Measurements from ENCODE around the gene SMIM12.
A peak's percentile ranks its signal among the peaks of the same experiment; 100 is the strongest.
"Not testable (repeated sequence)": the region's sequence is repeated elsewhere in the genome, so short reads cannot be mapped to it uniquely, and the experiment has no call there.

Gene SMIM12

DNA sequence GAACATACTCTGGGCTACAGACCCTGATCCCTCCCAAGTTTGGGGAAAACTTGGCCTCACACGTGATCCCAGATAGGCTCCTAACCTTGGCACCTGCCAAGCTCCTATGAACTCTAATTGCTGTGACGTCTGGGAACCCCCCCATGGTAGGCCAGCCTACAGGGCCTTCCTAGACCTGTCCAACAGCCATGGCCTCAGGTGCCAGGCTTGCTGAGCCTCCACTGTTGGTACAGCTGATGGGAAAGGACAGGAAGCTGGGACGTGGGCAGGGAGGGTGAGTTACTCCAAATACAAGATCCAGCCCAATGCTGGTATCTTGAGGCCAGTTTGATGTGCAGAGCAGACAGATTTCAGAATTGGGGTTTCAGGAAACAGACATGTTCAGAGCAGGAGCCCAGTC lies 19.1 kb downstream of the SMIM12 start:
- H3K9me3 Mint-ChIP-seq: no peaks in the 10 kb centered on the region
- H3K27ac Mint-ChIP-seq: no peak overlapping the region
- ATAC-seq: no peak
- H3K4me3 Mint-ChIP-seq: no peak overlapping the region
- no peaks in the 10 kb centered on the region for H3K36me3 Mint-ChIP-seq
- H3K4me1 Mint-ChIP-seq: peaks cover 14% of the 10 kb centered on the region
- DNase-seq (ENCODE audit: low spot score in 2 of 2): no peak

- Mint-ChIP-seq H3K4me3 (no peak overlapping the region), H3K36me3 (no peaks in the 10 kb centered on the region), H3K9me3 (no peaks in the 10 kb centered on the region), H3K4me1 (peaks cover 14% of the 10 kb centered on the region), H3K27ac (peak overlapping the region; percentile 46)
- ATAC-seq (no peak), DNase-seq (ENCODE audit: low spot score in 2 of 2) (no peak)
These were observed 19.8 kb downstream of the SMIM12 start for GRCh38 chr1:34839526-34840305.

DNA sequence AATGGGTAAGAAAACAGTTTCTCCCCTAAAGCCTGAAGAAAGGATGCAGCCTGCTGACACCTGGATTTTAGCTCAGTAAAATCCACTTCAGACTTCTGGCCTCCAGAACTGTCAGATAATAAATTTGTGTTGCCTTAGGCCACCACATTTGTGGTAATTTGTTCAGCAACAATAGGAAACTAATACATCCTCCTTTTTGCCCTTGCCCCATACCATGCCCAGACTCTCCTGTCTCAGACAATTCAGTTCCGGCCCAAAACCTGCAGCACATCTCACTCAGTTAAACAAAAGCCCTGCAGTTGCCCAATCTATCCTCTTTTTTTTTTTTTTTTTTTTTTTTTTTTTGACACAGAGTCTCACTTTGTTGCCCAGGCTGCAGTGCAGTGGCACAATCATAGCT lies 25.8 kb downstream of the SMIM12 start:
- no peak for ATAC-seq
- no peaks in the 10 kb centered on the region for H3K4me1 Mint-ChIP-seq
- DNase-seq (ENCODE audit: low spot score in 2 of 2): peak in 1 of 2 donors; percentile 12
- H3K36me3 Mint-ChIP-seq: no peaks in the 10 kb centered on the region
- no peak overlapping the region for H3K27ac Mint-ChIP-seq
- no peak overlapping the region for H3K4me3 Mint-ChIP-seq
- no peaks in the 10 kb centered on the region for H3K9me3 Mint-ChIP-seq

GRCh38 chr1:34831721-34832246 lies 27.8 kb downstream of the SMIM12 start:
- no peak for ATAC-seq
- no peak overlapping the region for H3K4me3 Mint-ChIP-seq
- H3K36me3 Mint-ChIP-seq: no peaks in the 10 kb centered on the region
- DNase-seq (ENCODE audit: low spot score in 2 of 2): peak in 1 of 2 donors; percentile 22
- no peaks in the 10 kb centered on the region for H3K9me3 Mint-ChIP-seq
- H3K27ac Mint-ChIP-seq: no peak overlapping the region
- H3K4me1 Mint-ChIP-seq: no peaks in the 10 kb centered on the region

DNA sequence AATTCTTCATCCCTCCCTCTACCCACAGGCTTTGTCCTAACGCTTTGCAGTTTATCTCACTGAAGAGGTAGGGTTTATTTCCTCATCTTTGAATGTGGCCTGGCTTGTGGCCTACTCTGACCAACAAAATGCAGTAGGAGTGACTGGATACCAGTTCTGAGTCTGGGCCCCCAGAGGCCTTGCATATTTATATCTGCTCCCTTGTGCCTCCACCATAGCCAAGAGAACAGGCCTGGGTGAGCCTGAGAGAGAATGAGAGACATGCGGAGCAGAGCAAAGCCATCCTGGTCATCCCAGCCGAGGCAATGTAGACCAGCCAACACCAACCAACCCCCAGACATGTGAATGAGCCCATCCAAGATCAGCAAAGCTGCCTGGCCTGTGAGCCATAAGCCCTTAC lies 30.3 kb downstream of the SMIM12 start:
- no peak for ATAC-seq
- Mint-ChIP-seq H3K27ac (no peak overlapping the region), H3K9me3 (no peaks in the 10 kb centered on the region), H3K36me3 (no peaks in the 10 kb centered on the region), H3K4me3 (no peak overlapping the region), H3K4me1 (no peaks in the 10 kb centered on the region)
- peak in 1 of 2 donors; percentile 40 for DNase-seq (ENCODE audit: low spot score in 2 of 2)

DNA sequence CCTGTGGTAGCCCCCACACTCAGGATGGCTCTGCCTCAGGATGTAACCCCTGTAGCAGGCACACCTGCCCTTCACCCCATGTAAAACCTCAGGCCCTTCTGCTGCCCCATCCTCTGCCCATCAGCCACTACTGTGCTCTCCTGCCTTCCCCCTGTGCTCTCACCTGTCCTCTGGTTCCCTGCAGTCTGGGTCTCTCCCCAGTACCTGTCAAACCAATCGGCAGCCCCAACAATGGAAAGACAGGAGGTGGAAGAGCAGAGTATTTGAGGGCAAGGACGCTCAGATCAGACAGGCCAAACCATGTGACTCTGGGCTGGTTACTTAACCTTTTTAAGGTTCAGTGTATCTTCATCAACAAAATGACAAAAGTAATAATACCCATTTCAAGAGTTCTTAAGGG lies 30.9 kb downstream of the SMIM12 start:
- ATAC-seq (no peak), DNase-seq (ENCODE audit: low spot score in 2 of 2) (peak in 1 of 2 donors; percentile 25)
- no peaks in the 10 kb centered on the region for H3K4me1 Mint-ChIP-seq
- no peaks in the 10 kb centered on the region for H3K9me3 Mint-ChIP-seq
- no peaks in the 10 kb centered on the region for H3K36me3 Mint-ChIP-seq
- no peak overlapping the region for H3K27ac Mint-ChIP-seq
- no peak overlapping the region for H3K4me3 Mint-ChIP-seq

DNA sequence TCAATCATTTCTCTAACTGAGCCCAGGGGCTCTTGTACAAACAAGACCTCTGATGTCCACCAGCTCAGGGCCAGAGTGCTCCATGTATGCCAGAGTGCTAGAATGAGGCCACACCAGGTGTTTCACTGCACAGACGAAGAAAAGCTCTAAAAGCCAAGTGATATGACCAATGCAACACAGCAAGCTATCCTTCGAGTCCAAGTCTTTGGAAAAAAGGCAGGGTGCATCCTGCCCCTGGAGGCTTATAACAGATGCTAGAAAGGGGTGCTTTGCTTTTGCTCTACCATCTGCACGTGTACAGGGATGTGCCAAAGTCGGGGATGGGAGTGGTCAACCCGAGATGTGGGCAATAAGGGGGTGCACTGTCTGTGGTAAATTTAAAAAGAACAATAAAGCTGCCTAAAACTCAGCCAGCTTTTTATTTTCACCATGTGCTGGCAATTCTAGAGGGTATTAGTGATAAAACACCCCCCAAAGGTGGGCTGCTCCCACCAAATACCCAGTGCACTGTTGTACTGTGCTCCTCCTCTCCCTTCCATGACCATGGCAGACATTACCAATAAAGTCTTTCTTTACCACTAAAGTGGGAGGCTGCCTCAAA lies 32.1 kb downstream of the SMIM12 start:
- peak overlapping the region; percentile 10 for H3K27ac Mint-ChIP-seq
- H3K36me3 Mint-ChIP-seq: no peaks in the 10 kb centered on the region
- DNase-seq (ENCODE audit: low spot score in 2 of 2): peak in 1 of 2 donors; percentile 38
- ATAC-seq: no peak
- H3K4me3 Mint-ChIP-seq: no peak overlapping the region
- H3K4me1 Mint-ChIP-seq: no peaks in the 10 kb centered on the region
- H3K9me3 Mint-ChIP-seq: no peaks in the 10 kb centered on the region

- Mint-ChIP-seq H3K4me1 (no peaks in the 10 kb centered on the region), H3K36me3 (no peaks in the 10 kb centered on the region), H3K4me3 (no peak overlapping the region), H3K27ac (no peak overlapping the region), H3K9me3 (no peaks in the 10 kb centered on the region)
- ATAC-seq: no peak
- DNase-seq (ENCODE audit: low spot score in 2 of 2): peak in 1 of 2 donors; percentile 36
These were observed 34.0 kb downstream of the SMIM12 start for GRCh38 chr1:34825455-34826091.

GRCh38 chr1:34824817-34825454 lies 34.6 kb downstream of the SMIM12 start:
- DNase-seq (ENCODE audit: low spot score in 2 of 2) (peak in 1 of 2 donors; percentile 26), ATAC-seq (peak; percentile 8)
- H3K4me3 Mint-ChIP-seq: no peak overlapping the region
- no peak overlapping the region for H3K27ac Mint-ChIP-seq
- no peaks in the 10 kb centered on the region for H3K36me3 Mint-ChIP-seq
- H3K9me3 Mint-ChIP-seq: no peaks in the 10 kb centered on the region
- H3K4me1 Mint-ChIP-seq: no peaks in the 10 kb centered on the region

DNA sequence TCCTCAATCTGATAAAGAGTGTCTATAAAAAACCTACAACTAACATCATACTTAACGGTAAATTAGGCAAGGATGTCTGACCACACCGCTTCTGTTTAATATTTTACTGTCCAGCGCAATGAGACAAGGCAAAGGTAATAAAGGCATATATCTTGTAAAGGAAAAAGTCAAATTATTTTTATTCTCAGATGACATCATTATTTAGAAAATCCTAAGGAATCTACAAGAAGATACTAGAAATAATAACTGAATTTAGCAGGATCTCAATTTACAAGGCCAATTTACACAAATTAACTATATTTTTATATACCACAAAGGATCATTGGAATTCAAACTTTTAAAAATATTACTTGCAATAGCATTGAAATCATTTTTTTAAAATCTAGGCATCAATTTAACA lies 37.3 kb downstream of the SMIM12 start:
- H3K27ac Mint-ChIP-seq: no peak overlapping the region
- ATAC-seq: no peak
- H3K4me3 Mint-ChIP-seq: no peak overlapping the region
- no peaks in the 10 kb centered on the region for H3K4me1 Mint-ChIP-seq
- DNase-seq (ENCODE audit: low spot score in 2 of 2): no peak
- H3K9me3 Mint-ChIP-seq: no peaks in the 10 kb centered on the region
- no peaks in the 10 kb centered on the region for H3K36me3 Mint-ChIP-seq

DNA sequence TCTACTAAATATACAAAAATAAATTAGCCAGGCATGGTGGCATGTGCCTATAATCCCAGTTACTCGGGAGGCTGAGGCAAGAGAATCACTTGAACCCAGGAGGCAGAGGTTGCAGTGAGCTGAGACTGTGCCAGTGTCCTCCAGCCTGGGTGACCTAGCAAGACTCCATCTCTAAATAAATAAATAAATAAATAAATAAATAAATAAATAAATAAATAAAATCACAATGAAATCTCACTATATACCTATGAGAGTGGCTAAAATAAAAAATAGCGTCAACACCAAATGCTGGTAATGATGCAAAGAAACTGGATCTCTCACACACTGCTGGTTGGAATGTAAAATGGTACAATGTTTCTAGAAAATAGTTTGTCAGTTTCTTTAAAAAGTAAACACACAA lies 40.7 kb downstream of the SMIM12 start:
- not testable (repeated sequence) for H3K4me3 Mint-ChIP-seq, H3K27ac Mint-ChIP-seq, H3K36me3 Mint-ChIP-seq, ATAC-seq, H3K9me3 Mint-ChIP-seq, H3K4me1 Mint-ChIP-seq
- peak in 1 of 2 donors; percentile 3 for DNase-seq (ENCODE audit: low spot score in 2 of 2)

- no peak overlapping the region for H3K4me3 Mint-ChIP-seq
- H3K9me3 Mint-ChIP-seq: no peaks in the 10 kb centered on the region
- no peaks in the 10 kb centered on the region for H3K36me3 Mint-ChIP-seq
- no peak overlapping the region for H3K27ac Mint-ChIP-seq
- H3K4me1 Mint-ChIP-seq: no peaks in the 10 kb centered on the region
- no peak for DNase-seq (ENCODE audit: low spot score in 2 of 2)
- ATAC-seq: no peak
These were observed 42.8 kb downstream of the SMIM12 start for GRCh38 chr1:34816778-34817177.

DNA sequence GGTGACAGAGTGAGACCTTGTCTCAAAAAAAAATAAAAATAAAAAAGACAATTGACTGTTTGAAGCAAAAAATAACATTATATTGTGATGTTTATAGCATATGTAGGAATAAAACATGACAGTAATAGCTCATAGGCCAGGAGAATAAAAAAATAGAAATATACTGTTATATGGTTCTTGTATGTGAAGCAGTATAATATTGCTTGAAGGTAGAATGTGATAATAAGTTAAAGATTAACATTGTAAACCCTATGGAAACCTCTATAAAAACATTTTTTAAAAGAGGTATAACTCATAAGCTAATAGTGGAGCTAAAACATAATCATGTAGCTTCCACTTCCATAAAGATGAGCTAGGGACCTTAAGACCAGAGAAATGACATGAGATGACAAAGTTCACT lies 43.2 kb downstream of the SMIM12 start:
- H3K27ac Mint-ChIP-seq: no peak overlapping the region
- H3K9me3 Mint-ChIP-seq: no peaks in the 10 kb centered on the region
- ATAC-seq (no peak), DNase-seq (ENCODE audit: low spot score in 2 of 2) (no peak)
- no peaks in the 10 kb centered on the region for H3K4me1 Mint-ChIP-seq
- no peak overlapping the region for H3K4me3 Mint-ChIP-seq
- no peaks in the 10 kb centered on the region for H3K36me3 Mint-ChIP-seq

GRCh38 chr1:34810781-34811180 lies 48.8 kb downstream of the SMIM12 start:
- not testable (repeated sequence) for H3K36me3 Mint-ChIP-seq, H3K27ac Mint-ChIP-seq, H3K4me1 Mint-ChIP-seq, ATAC-seq, H3K9me3 Mint-ChIP-seq, H3K4me3 Mint-ChIP-seq
- peak in 1 of 2 donors; percentile 6 for DNase-seq (ENCODE audit: low spot score in 2 of 2)

GRCh38 chr1:34808051-34808810 lies 51.3 kb downstream of the SMIM12 start:
- peaks cover 3% of the 10 kb centered on the region for H3K9me3 Mint-ChIP-seq
- DNase-seq (ENCODE audit: low spot score in 2 of 2) (peak in 1 of 2 donors; percentile 37), ATAC-seq (no peak)
- no peaks in the 10 kb centered on the region for H3K36me3 Mint-ChIP-seq
- H3K4me1 Mint-ChIP-seq: no peaks in the 10 kb centered on the region
- H3K27ac Mint-ChIP-seq: no peak overlapping the region
- H3K4me3 Mint-ChIP-seq: no peak overlapping the region
